ENCODE results near the gene CDKN2B.

The CDKN2B gene

GRCh38 chr9:21982861-21983560 lies 26.1 kb downstream of the CDKN2B start:
- Histone ChIP-seq H3K27ac (ENCODE audit: low read depth, low read length) (peak overlapping the region; percentile 32), H3K4me1 (ENCODE audit: control insufficient read depth, insufficient read depth, low read length, unreplicated experiment) (peaks cover 47% of the 10 kb centered on the region), H2AFZ (ENCODE audit: low read length, unreplicated experiment) (no peak overlapping the region), H3K79me2 (ENCODE audit: control insufficient read depth, insufficient read depth, low read length, unreplicated experiment) (peaks cover 57% of the 10 kb centered on the region), H3K36me3 (ENCODE audit: insufficient read depth, low read length) (no peaks in the 10 kb centered on the region; the same call in 1 of the 2 replicates), H3K27me3 (ENCODE audit: insufficient read depth, low read length) (no peaks in the 10 kb centered on the region), H3K4me3 (ENCODE audit: low read depth, low read length) (no peak overlapping the region)

DNA sequence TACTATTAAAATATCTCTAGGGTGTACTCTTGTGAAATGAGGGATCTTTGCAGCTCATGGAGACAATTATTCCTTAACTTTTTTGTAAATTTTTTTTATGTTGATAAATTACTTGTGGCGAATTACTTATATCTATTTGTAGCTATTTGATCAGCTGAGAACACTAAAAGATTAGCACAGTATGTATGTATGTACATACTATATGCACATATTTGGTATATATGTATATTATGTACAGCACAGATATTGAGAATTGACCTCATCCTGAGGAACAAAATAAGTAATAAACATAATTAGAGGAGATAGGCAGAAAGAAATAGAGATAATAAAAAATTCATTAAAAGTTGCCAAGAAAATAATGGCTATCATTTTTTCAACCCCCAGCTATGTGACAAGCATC lies 26.7 kb downstream of the CDKN2B start:
- Histone ChIP-seq H2AFZ (ENCODE audit: low read length, unreplicated experiment) (no peak overlapping the region), H3K79me2 (ENCODE audit: control insufficient read depth, insufficient read depth, low read length, unreplicated experiment) (peaks cover 56% of the 10 kb centered on the region), H3K36me3 (ENCODE audit: insufficient read depth, low read length) (no peaks in the 10 kb centered on the region; the same call in 1 of the 2 replicates), H3K27me3 (ENCODE audit: insufficient read depth, low read length) (no peaks in the 10 kb centered on the region), H3K4me3 (ENCODE audit: low read depth, low read length) (no peak overlapping the region), H3K4me1 (ENCODE audit: control insufficient read depth, insufficient read depth, low read length, unreplicated experiment) (peaks cover 46% of the 10 kb centered on the region), H3K27ac (ENCODE audit: low read depth, low read length) (no peak overlapping the region)

- no peak overlapping the region for H2AFZ ChIP-seq (ENCODE audit: low read length, unreplicated experiment)
- peak overlapping the region; percentile 92; the same call in 1 of the 2 replicates for H3K4me3 ChIP-seq (ENCODE audit: low read depth, low read length)
- H3K27me3 ChIP-seq (ENCODE audit: insufficient read depth, low read length): no peaks in the 10 kb centered on the region
- peaks cover 32% of the 10 kb centered on the region for H3K4me1 ChIP-seq (ENCODE audit: control insufficient read depth, insufficient read depth, low read length, unreplicated experiment)
- peak overlapping the region; percentile 84; the same call in 1 of the 2 replicates for H3K27ac ChIP-seq (ENCODE audit: low read depth, low read length)
- H3K79me2 ChIP-seq (ENCODE audit: control insufficient read depth, insufficient read depth, low read length, unreplicated experiment): peaks cover 83% of the 10 kb centered on the region
- H3K36me3 ChIP-seq (ENCODE audit: insufficient read depth, low read length): no peaks in the 10 kb centered on the region; the same call in 1 of the 2 replicates
Measured at GRCh38 chr9:21976334-21976875, 32.7 kb downstream of the CDKN2B start.

DNA sequence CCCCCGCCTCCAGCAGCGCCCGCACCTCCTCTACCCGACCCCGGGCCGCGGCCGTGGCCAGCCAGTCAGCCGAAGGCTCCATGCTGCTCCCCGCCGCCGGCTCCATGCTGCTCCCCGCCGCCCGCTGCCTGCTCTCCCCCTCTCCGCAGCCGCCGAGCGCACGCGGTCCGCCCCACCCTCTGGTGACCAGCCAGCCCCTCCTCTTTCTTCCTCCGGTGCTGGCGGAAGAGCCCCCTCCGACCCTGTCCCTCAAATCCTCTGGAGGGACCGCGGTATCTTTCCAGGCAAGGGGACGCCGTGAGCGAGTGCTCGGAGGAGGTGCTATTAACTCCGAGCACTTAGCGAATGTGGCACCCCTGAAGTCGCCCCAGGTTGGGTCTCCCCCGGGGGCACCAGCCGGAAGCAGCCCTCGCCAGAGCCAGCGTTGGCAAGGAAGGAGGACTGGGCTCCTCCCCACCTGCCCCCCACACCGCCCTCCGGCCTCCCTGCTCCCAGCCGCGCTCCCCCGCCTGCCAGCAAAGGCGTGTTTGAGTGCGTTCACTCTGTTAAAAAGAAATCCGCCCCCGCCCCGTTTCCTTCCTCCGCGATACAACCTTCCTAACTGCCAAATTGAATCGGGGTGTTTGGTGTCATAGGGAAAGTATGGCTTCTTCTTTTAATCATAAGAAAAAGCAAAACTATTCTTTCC lies 34.2 kb downstream of the CDKN2B start:
- Histone ChIP-seq H3K79me2 (ENCODE audit: control insufficient read depth, insufficient read depth, low read length, unreplicated experiment) (peaks cover 92% of the 10 kb centered on the region), H3K36me3 (ENCODE audit: insufficient read depth, low read length) (peaks cover 11% of the 10 kb centered on the region), H3K27me3 (ENCODE audit: insufficient read depth, low read length) (no peaks in the 10 kb centered on the region), H2AFZ (ENCODE audit: low read length, unreplicated experiment) (peak overlapping the region; percentile 87), H3K4me3 (ENCODE audit: low read depth, low read length) (peak overlapping the region; percentile 92), H3K4me1 (ENCODE audit: control insufficient read depth, insufficient read depth, low read length, unreplicated experiment) (peaks cover 32% of the 10 kb centered on the region), H3K27ac (ENCODE audit: low read depth, low read length) (peak overlapping the region; percentile 84)

GRCh38 chr9:21974343-21974721 lies 34.8 kb downstream of the CDKN2B start:
- Histone ChIP-seq H3K27ac (ENCODE audit: low read depth, low read length) (peak overlapping the region; percentile 84), H3K27me3 (ENCODE audit: insufficient read depth, low read length) (no peaks in the 10 kb centered on the region), H3K4me3 (ENCODE audit: low read depth, low read length) (peak overlapping the region; percentile 92), H3K36me3 (ENCODE audit: insufficient read depth, low read length) (peaks cover 16% of the 10 kb centered on the region), H3K4me1 (ENCODE audit: control insufficient read depth, insufficient read depth, low read length, unreplicated experiment) (peaks cover 32% of the 10 kb centered on the region), H2AFZ (ENCODE audit: low read length, unreplicated experiment) (no peak overlapping the region), H3K79me2 (ENCODE audit: control insufficient read depth, insufficient read depth, low read length, unreplicated experiment) (peaks cover 91% of the 10 kb centered on the region)

- H3K27ac ChIP-seq (ENCODE audit: low read depth, low read length): peak overlapping the region; percentile 84
- H3K79me2 ChIP-seq (ENCODE audit: control insufficient read depth, insufficient read depth, low read length, unreplicated experiment): peaks cover 77% of the 10 kb centered on the region
- H3K4me3 ChIP-seq (ENCODE audit: low read depth, low read length): peak overlapping the region; percentile 92
- H2AFZ ChIP-seq (ENCODE audit: low read length, unreplicated experiment): no peak overlapping the region
- H3K36me3 ChIP-seq (ENCODE audit: insufficient read depth, low read length): peaks cover 34% of the 10 kb centered on the region
- H3K4me1 ChIP-seq (ENCODE audit: control insufficient read depth, insufficient read depth, low read length, unreplicated experiment): peaks cover 17% of the 10 kb centered on the region
- no peaks in the 10 kb centered on the region for H3K27me3 ChIP-seq (ENCODE audit: insufficient read depth, low read length)
Measured at GRCh38 chr9:21972361-21972760, 36.7 kb downstream of the CDKN2B start.

DNA sequence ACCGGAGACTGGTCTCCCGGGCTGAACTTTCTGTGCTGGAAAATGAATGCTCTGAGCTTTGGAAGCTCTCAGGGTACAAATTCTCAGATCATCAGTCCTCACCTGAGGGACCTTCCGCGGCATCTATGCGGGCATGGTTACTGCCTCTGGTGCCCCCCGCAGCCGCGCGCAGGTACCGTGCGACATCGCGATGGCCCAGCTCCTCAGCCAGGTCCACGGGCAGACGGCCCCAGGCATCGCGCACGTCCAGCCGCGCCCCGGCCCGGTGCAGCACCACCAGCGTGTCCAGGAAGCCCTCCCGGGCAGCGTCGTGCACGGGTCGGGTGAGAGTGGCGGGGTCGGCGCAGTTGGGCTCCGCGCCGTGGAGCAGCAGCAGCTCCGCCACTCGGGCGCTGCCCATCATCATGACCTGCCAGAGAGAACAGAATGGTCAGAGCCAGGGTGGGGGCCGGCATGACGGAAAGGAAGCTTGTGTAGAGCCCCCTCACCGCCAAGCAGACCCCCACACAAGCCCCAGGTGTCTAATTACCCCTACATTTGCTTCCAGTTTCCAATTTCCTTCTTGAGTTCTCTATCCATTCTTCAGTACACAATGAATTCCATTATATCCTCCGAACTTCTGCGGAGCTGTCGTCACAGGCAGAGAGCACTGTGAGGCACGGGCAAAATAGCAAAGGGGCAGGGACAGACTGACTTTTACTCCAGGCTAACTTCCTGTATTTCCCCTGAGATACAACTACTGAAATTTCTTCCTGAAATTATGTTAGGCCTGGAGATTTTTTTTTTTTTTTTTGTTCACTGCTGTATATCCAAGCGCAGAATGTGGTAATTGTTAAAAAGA lies 38.1 kb downstream of the CDKN2B start:
- peaks cover 42% of the 10 kb centered on the region for H3K36me3 ChIP-seq (ENCODE audit: insufficient read depth, low read length)
- no peaks in the 10 kb centered on the region for H3K27me3 ChIP-seq (ENCODE audit: insufficient read depth, low read length)
- no peak overlapping the region for H2AFZ ChIP-seq (ENCODE audit: low read length, unreplicated experiment)
- peaks cover 65% of the 10 kb centered on the region for H3K79me2 ChIP-seq (ENCODE audit: control insufficient read depth, insufficient read depth, low read length, unreplicated experiment)
- H3K4me1 ChIP-seq (ENCODE audit: control insufficient read depth, insufficient read depth, low read length, unreplicated experiment): peaks cover 12% of the 10 kb centered on the region
- no peak overlapping the region for H3K4me3 ChIP-seq (ENCODE audit: low read depth, low read length)
- no peak overlapping the region for H3K27ac ChIP-seq (ENCODE audit: low read depth, low read length)

DNA sequence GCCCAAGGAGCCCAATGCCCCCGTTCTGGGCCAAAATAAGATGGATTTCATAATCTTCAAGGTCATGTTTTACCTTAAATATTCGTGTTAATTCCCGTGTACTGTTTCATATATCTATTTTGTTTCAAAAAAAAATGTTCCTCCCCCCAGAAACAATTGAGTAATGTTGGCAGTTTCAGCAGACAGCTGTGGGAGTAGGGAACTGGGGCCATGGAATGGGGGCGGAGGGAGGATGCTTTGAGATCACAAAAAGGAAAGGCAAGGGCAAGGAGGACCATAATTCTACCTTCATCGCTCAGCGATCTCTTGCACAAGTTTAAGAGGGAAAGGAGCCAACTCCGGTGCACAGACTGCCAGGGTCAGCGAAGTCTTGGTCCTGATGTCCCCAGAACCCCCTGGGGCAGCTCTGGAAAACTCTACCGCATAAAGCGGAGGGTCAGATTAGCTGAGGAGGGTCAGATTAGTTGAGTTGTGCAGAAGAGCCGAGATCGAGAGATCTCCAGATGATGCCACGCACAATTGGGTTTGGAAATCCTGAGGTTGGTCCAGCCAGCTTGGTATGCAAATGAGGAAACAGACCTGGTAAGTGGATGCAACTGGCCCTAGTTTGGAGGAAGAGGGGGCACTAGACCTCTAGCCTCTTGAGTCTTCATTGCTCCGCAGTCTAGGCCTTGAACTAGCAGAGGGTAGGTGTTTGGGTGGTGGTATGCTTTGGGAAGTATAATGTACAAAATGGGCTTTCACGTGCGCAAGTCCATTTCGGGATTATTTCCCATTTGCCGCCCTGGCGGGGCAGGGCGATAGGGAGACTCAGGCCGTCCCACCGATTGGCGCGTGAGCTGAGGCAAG lies 38.9 kb downstream of the CDKN2B start:
- Histone ChIP-seq H2AFZ (ENCODE audit: low read length, unreplicated experiment) (no peak overlapping the region), H3K36me3 (ENCODE audit: insufficient read depth, low read length) (peaks cover 42% of the 10 kb centered on the region), H3K4me3 (ENCODE audit: low read depth, low read length) (no peak overlapping the region), H3K27me3 (ENCODE audit: insufficient read depth, low read length) (no peaks in the 10 kb centered on the region), H3K27ac (ENCODE audit: low read depth, low read length) (no peak overlapping the region), H3K4me1 (ENCODE audit: control insufficient read depth, insufficient read depth, low read length, unreplicated experiment) (peaks cover 17% of the 10 kb centered on the region), H3K79me2 (ENCODE audit: control insufficient read depth, insufficient read depth, low read length, unreplicated experiment) (peaks cover 57% of the 10 kb centered on the region)

DNA sequence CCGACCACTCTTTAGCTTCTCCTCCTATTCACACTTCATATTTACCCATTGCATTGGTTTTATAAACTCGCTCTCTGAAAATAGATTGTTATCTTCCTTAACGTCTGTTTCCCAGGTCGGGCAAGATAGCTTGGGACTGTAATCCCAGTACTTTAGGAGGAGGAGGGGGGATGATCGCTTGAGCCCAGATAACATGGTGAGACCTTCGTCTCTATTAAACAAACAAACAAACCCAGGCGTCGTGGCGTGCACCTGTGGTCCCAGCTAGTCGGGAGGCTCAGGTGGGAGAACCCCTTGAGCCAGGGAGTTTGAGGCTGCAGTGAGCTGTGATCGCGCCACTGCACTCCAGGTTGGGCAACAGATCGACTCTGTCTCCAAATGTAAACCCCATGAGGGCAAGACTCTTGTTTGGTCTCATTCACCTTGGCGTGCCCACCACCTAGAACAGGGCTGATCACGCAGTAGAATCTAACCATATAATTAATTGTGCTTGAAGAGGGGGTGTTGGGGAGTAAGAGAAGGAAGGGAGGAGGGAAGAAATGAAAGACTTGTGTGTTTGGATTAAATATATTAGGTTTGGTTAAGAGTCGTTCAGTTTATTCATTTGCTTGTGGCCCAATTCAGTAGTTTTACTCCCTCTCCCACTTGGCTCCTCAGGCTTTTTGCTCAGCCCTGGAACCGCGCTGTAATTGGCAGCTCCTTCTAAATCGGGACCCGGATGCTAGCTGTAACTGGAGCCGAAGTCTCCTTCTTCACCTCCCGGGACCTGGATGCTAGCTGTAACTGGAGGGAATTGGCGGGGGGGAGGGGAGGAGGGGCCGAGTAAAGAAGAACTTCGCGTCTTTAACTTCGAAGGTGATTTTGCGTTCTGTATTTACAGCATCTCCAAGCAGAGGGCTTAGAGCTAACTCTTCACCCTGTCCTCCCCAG lies 39.8 kb downstream of the CDKN2B start:
- H3K4me3 ChIP-seq (ENCODE audit: low read depth, low read length): no peak overlapping the region
- H3K79me2 ChIP-seq (ENCODE audit: control insufficient read depth, insufficient read depth, low read length, unreplicated experiment): peaks cover 48% of the 10 kb centered on the region
- no peaks in the 10 kb centered on the region for H3K27me3 ChIP-seq (ENCODE audit: insufficient read depth, low read length)
- peaks cover 42% of the 10 kb centered on the region for H3K36me3 ChIP-seq (ENCODE audit: insufficient read depth, low read length)
- H3K27ac ChIP-seq (ENCODE audit: low read depth, low read length): no peak overlapping the region
- H3K4me1 ChIP-seq (ENCODE audit: control insufficient read depth, insufficient read depth, low read length, unreplicated experiment): peaks cover 17% of the 10 kb centered on the region
- H2AFZ ChIP-seq (ENCODE audit: low read length, unreplicated experiment): no peak overlapping the region
